Measurements from ENCODE around the gene EXOSC6.
"Not testable (repeated sequence)": the region's sequence is repeated elsewhere in the genome, so short reads cannot be mapped to it uniquely, and the experiment has no call there.

The EXOSC6 gene

GRCh38 chr16:70270176-70270575, 18.4 kb upstream of the EXOSC6 start:
- ATAC-seq (replicated peaks; ENCODE audit: extremely low read depth, poor library complexity, severe bottlenecking), result no peak
- no peak for DNase-seq (ENCODE audit: low spot score in 2 of 2)

GRCh38 chr16:70269471-70269870, 17.7 kb upstream of the EXOSC6 start:
- no peaks in the 10 kb centered on the region for H3K9me3 Mint-ChIP-seq
- ATAC-seq (replicated peaks; ENCODE audit: extremely low read depth, poor library complexity, severe bottlenecking), result no peak
- peaks cover 73% of the 10 kb centered on the region for H3K36me3 Mint-ChIP-seq (ENCODE audit: insufficient read depth)
- H3K4me3 Mint-ChIP-seq, result no peak overlapping the region
- no peaks in the 10 kb centered on the region for H3K27me3 Mint-ChIP-seq
- no peaks in the 10 kb centered on the region for H3K4me1 Mint-ChIP-seq
- no peak for DNase-seq (ENCODE audit: low spot score in 2 of 2)
- no peak overlapping the region for H3K27ac Mint-ChIP-seq (ENCODE audit: low read depth)

More at GRCh38 chr16:70270176-70270575, 18.4 kb upstream of the EXOSC6 start:
- Mint-ChIP-seq H3K9me3 (no peaks in the 10 kb centered on the region), H3K4me1 (no peaks in the 10 kb centered on the region), H3K27me3 (no peaks in the 10 kb centered on the region), H3K4me3 (no peak overlapping the region), H3K36me3 (ENCODE audit: insufficient read depth) (peaks cover 75% of the 10 kb centered on the region), H3K27ac (ENCODE audit: low read depth) (no peak overlapping the region)

DNA sequence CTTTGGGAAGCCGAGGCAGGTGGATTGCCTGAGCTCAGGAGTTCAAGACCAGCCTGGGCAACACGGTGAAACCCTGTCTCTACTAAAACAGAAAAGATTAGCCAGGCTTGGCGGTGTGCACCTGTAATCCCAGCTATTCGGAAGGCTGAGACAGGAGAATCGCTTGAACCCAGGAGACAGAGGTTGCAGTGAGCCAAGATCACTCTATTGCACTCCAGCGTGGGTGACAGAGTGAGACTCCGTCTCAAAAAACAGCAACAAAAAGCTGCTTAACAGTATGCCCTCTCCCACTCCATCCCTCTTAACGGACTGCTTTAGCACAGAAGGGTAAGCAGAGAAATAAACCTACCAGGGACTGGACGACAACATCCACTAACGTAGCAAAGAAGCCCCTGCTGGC, 16.2 kb upstream of the EXOSC6 start:
- DNase-seq (ENCODE audit: low spot score in 2 of 2); ATAC-seq (replicated peaks; ENCODE audit: extremely low read depth, poor library complexity, severe bottlenecking); H3K9me3 Mint-ChIP-seq; H3K27ac Mint-ChIP-seq (ENCODE audit: low read depth); H3K27me3 Mint-ChIP-seq; H3K4me1 Mint-ChIP-seq; H3K4me3 Mint-ChIP-seq: not testable (repeated sequence)
- H3K36me3 Mint-ChIP-seq (ENCODE audit: insufficient read depth), result peaks cover 78% of the 10 kb centered on the region

GRCh38 chr16:70267516-70267915, 15.8 kb upstream of the EXOSC6 start:
- no peaks in the 10 kb centered on the region for H3K4me1 Mint-ChIP-seq
- no peak overlapping the region for H3K27ac Mint-ChIP-seq (ENCODE audit: low read depth)
- DNase-seq (ENCODE audit: low spot score in 2 of 2) (no peak), ATAC-seq (replicated peaks; ENCODE audit: extremely low read depth, poor library complexity, severe bottlenecking) (no peak)
- H3K4me3 Mint-ChIP-seq, result no peak overlapping the region
- H3K9me3 Mint-ChIP-seq, result no peaks in the 10 kb centered on the region
- H3K27me3 Mint-ChIP-seq, result no peaks in the 10 kb centered on the region
- peaks cover 80% of the 10 kb centered on the region for H3K36me3 Mint-ChIP-seq (ENCODE audit: insufficient read depth)

- H3K27ac Mint-ChIP-seq (ENCODE audit: low read depth); H3K4me3 Mint-ChIP-seq; H3K9me3 Mint-ChIP-seq; DNase-seq (ENCODE audit: low spot score in 2 of 2); ATAC-seq (replicated peaks; ENCODE audit: extremely low read depth, poor library complexity, severe bottlenecking); H3K27me3 Mint-ChIP-seq; H3K4me1 Mint-ChIP-seq: not testable (repeated sequence)
- H3K36me3 Mint-ChIP-seq (ENCODE audit: insufficient read depth), result peaks cover 48% of the 10 kb centered on the region
Measured at GRCh38 chr16:70259903-70260302, 8.2 kb upstream of the EXOSC6 start.

DNA sequence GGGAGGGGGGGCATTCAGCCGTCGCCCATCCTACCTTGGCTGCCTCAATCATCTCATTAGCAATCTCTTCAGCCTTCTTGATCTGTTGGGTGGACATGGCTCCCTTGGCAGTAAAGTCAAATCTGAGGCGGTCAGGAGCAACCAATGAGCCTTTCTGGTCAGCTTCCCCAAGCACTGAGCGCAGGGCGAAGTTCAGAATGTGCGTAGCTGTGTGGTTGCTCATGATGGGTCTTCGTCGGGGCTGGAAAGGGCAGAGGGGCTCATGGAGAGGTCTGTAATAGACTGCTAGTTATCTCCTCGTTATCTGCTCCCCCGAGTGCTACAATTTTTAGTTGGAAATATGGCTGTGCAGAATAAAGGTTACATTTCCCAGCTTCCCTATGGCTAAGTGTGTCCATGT, 7.2 kb upstream of the EXOSC6 start:
- no peaks in the 10 kb centered on the region for H3K4me1 Mint-ChIP-seq
- peaks cover 38% of the 10 kb centered on the region for H3K36me3 Mint-ChIP-seq (ENCODE audit: insufficient read depth)
- H3K27me3 Mint-ChIP-seq, result no peaks in the 10 kb centered on the region
- no peak for DNase-seq (ENCODE audit: low spot score in 2 of 2)
- no peak for ATAC-seq (replicated peaks; ENCODE audit: extremely low read depth, poor library complexity, severe bottlenecking)
- no peak overlapping the region for H3K27ac Mint-ChIP-seq (ENCODE audit: low read depth)
- no peaks in the 10 kb centered on the region for H3K9me3 Mint-ChIP-seq
- H3K4me3 Mint-ChIP-seq, result no peak overlapping the region

- no peak overlapping the region for H3K4me3 Mint-ChIP-seq
- H3K9me3 Mint-ChIP-seq, result no peaks in the 10 kb centered on the region
- no peak overlapping the region for H3K27ac Mint-ChIP-seq (ENCODE audit: low read depth)
- no peaks in the 10 kb centered on the region for H3K4me1 Mint-ChIP-seq
- ATAC-seq (replicated peaks; ENCODE audit: extremely low read depth, poor library complexity, severe bottlenecking) (no peak), DNase-seq (ENCODE audit: low spot score in 2 of 2) (no peak)
- H3K36me3 Mint-ChIP-seq (ENCODE audit: insufficient read depth), result peaks cover 31% of the 10 kb centered on the region
- no peaks in the 10 kb centered on the region for H3K27me3 Mint-ChIP-seq
Measured at GRCh38 chr16:70258065-70258464, 6.3 kb upstream of the EXOSC6 start.

- no peaks in the 10 kb centered on the region for H3K9me3 Mint-ChIP-seq
- H3K4me3 Mint-ChIP-seq, result no peak overlapping the region
- no peaks in the 10 kb centered on the region for H3K27me3 Mint-ChIP-seq
- DNase-seq (ENCODE audit: low spot score in 2 of 2) (no peak), ATAC-seq (replicated peaks; ENCODE audit: extremely low read depth, poor library complexity, severe bottlenecking) (no peak)
- H3K27ac Mint-ChIP-seq (ENCODE audit: low read depth), result peak overlapping the region; percentile 25
- H3K4me1 Mint-ChIP-seq, result no peaks in the 10 kb centered on the region
- peaks cover 26% of the 10 kb centered on the region for H3K36me3 Mint-ChIP-seq (ENCODE audit: insufficient read depth)
Measured at GRCh38 chr16:70257391-70257790, 5.7 kb upstream of the EXOSC6 start.

DNA sequence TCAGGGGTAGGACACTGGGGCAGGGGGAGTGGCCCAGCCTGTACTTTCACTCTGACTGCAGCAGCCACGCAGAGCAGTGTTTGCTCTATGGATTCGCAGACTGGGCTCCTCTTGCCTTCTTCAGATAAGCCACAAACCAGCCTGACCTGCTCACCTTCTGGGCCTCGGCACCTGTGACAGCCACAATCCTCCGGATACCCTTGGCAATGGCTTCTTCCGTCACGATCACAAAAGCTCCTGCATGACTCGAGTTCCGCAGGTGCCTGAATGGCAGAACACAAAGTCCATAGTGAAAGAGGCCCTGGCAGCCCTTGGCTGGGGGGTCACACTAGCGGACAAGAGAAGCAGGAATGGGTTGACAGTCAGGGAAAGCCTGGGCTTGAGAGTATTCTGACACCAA, 3.8 kb upstream of the EXOSC6 start:
- Mint-ChIP-seq H3K27me3 (no peaks in the 10 kb centered on the region), H3K4me1 (no peaks in the 10 kb centered on the region), H3K4me3 (no peak overlapping the region), H3K27ac (ENCODE audit: low read depth) (no peak overlapping the region), H3K9me3 (no peaks in the 10 kb centered on the region), H3K36me3 (ENCODE audit: insufficient read depth) (peaks cover 25% of the 10 kb centered on the region)
- no peak for ATAC-seq (replicated peaks; ENCODE audit: extremely low read depth, poor library complexity, severe bottlenecking)
- DNase-seq (ENCODE audit: low spot score in 2 of 2), result no peak

- H3K4me3 Mint-ChIP-seq, result no peak overlapping the region
Measured at GRCh38 chr16:70254965-70255286, 3.2 kb upstream of the EXOSC6 start.

DNA sequence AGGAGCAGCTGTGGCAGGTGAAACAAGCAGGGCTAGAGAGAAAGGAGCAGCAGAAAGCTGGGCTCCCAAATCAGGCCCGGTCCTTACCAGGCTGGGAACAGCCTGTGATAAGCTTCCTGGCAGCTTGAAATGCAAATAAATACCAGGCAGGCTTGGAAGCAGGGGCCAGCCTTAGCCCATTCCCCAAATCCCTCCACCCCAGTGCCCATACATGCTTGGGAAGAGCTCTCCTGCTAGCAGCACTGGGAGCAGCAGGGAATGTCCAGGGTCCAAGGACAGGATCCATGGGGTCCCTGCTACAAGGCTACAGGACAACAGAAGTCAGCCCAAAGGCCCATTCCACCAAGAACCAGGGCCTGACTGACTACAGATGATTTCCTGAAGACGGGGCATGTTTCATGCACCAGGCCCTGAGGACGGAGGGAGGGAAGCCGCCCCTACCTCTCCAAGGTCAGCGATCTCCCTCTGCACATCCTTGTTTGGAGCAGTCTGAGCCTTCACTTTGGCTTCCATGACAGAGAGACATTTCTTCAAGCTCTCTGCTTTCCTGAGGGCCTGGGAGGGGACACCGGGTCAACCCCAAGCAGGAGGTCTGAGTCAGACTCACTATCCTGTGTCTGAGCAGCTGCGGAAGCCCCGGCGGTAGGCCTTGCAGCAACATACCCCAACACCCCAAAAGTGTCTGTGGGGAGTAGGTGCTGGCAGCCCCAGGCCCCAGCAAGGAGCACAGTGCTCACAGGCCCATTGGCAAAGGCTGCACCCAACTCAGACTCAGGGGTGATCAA, 2.6 kb upstream of the EXOSC6 start:
- Mint-ChIP-seq H3K4me3 (no peak overlapping the region), H3K4me1 (no peaks in the 10 kb centered on the region), H3K27ac (ENCODE audit: low read depth) (no peak overlapping the region), H3K9me3 (no peaks in the 10 kb centered on the region), H3K27me3 (no peaks in the 10 kb centered on the region), H3K36me3 (ENCODE audit: insufficient read depth) (peaks cover 25% of the 10 kb centered on the region)
- no peak for DNase-seq (ENCODE audit: low spot score in 2 of 2)
- no peak for ATAC-seq (replicated peaks; ENCODE audit: extremely low read depth, poor library complexity, severe bottlenecking)

More at GRCh38 chr16:70254965-70255286, 3.2 kb upstream of the EXOSC6 start:
- Mint-ChIP-seq H3K27ac (ENCODE audit: low read depth) (no peak overlapping the region), H3K36me3 (ENCODE audit: insufficient read depth) (peaks cover 25% of the 10 kb centered on the region), H3K9me3 (no peaks in the 10 kb centered on the region), H3K4me1 (no peaks in the 10 kb centered on the region), H3K27me3 (no peaks in the 10 kb centered on the region)
- DNase-seq (ENCODE audit: low spot score in 2 of 2) (no peak), ATAC-seq (replicated peaks; ENCODE audit: extremely low read depth, poor library complexity, severe bottlenecking) (no peak)

DNA sequence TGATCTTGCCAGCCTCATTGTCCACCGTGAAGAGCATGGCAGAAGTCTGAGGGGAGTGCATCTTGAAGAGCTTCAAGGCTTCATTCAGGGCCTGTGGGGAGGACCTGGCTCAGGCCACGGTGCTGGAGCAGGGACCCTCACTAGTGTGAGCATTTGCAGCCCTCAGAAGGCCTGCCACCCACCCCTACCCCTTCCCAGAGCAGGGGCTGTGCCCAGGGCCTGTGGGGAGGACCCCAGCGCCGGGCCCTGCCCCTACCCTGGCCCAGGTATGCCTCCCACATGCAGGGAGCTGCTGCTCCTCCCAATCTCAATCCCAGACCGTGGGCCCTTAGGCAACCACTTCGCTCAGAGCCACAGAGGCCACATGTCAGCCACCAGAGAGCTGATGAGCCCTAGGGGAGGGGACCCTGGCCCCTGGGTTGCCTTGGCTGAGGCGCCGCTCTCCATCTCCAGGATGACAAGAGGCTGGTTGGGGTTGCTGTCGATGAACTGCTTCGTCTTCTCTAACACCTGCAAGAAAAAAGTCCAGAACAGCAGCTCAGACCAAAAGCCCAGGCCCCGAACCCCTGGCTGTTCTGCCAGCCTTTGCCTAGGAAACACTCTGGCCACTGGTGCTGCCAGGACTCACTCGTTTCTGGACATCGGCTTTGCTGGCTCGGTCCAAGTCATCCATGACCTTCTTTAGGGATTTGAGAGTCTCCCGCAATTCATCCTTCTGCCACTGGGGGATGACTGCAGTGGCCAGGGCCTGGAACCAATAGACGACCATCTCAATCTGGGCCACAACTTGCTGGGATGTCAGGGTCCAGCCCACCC, 1.8 kb upstream of the EXOSC6 start:
- Mint-ChIP-seq H3K27me3 (no peaks in the 10 kb centered on the region), H3K36me3 (ENCODE audit: insufficient read depth) (peaks cover 25% of the 10 kb centered on the region), H3K4me1 (no peaks in the 10 kb centered on the region), H3K4me3 (no peak overlapping the region), H3K9me3 (no peaks in the 10 kb centered on the region), H3K27ac (ENCODE audit: low read depth) (no peak overlapping the region)
- DNase-seq (ENCODE audit: low spot score in 2 of 2), result no peak
- no peak for ATAC-seq (replicated peaks; ENCODE audit: extremely low read depth, poor library complexity, severe bottlenecking)

DNA sequence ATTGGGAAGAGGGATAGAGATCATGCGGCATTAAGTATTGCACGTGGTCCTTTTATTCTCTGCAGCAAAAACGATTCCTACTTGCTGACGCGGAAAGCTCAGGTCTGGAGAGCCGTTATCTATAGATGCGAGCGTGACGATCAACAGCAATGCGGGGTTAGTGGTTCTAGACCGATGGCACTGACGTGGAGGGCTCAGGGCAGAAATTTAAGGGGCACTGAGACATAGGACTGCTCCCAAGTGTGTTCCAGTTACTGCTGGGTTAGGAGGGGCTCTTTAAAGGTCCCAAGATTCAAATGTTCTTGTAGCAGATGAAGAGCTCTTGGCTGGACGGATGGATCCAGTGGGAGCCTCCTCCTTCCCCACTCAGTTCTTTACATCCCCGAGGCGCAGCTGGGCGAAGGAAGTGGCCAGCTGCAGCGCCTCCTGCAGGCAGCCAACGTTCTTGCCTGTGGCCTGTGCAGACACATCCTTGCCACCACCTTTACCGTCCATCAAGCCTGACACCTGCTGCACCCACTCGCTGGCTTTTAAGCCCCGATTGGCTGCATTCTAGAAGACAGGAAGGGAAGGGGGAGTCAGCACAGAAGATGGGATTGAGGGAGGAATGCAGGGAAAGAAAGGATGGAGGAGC, 732 bp upstream of the EXOSC6 start:
- ATAC-seq (replicated peaks; ENCODE audit: extremely low read depth, poor library complexity, severe bottlenecking) (no peak), DNase-seq (ENCODE audit: low spot score in 2 of 2) (no peak)
- no peak overlapping the region for H3K27ac Mint-ChIP-seq (ENCODE audit: low read depth)
- no peaks in the 10 kb centered on the region for H3K9me3 Mint-ChIP-seq
- peak overlapping the region; percentile 88 for H3K4me3 Mint-ChIP-seq
- H3K4me1 Mint-ChIP-seq, result no peaks in the 10 kb centered on the region
- H3K36me3 Mint-ChIP-seq (ENCODE audit: insufficient read depth), result peaks cover 24% of the 10 kb centered on the region
- H3K27me3 Mint-ChIP-seq, result no peaks in the 10 kb centered on the region
